GM19035 (cell line): ENCODE measurements around the gene CCNY.
A peak's percentile ranks its signal among the peaks of the same experiment; 100 is the strongest.

ENCODE experiments used
- ATAC-seq: cut with Tn5 transposase; IDR thresholded peaks from one replicate; pipeline ENCODE4 v1.9.1; 2021; ENCODE audit not compliant: unreplicated experiment

Gene CCNY

GRCh38 chr10:35448687-35449662 is 112.7 kb downstream of the CCNY start:
- no peak for ATAC-seq

GRCh38 chr10:35449944-35450343 is 113.6 kb downstream of the CCNY start:
- no peak for ATAC-seq

GRCh38 chr10:35451151-35452016 is 115.1 kb downstream of the CCNY start:
- peak; percentile 98 for ATAC-seq

- ATAC-seq = no peak
Measured at GRCh38 chr10:35452171-35452570, 115.9 kb downstream of the CCNY start.

- ATAC-seq = no peak
Measured at GRCh38 chr10:35452847-35453246, 116.5 kb downstream of the CCNY start.

- ATAC-seq = no peak
Measured at GRCh38 chr10:35453855-35454532, 117.7 kb downstream of the CCNY start.

- ATAC-seq = no peak
Measured at GRCh38 chr10:35456153-35456720, 119.9 kb downstream of the CCNY start.

GRCh38 chr10:35456784-35457183 is 120.5 kb downstream of the CCNY start:
- ATAC-seq = no peak

GRCh38 chr10:35458500-35459448 is 122.5 kb downstream of the CCNY start:
- no peak for ATAC-seq

- no peak for ATAC-seq
Measured at GRCh38 chr10:35459449-35459847, 123.1 kb downstream of the CCNY start.

GRCh38 chr10:35460852-35461460 is 124.6 kb downstream of the CCNY start:
- ATAC-seq = no peak

- no peak for ATAC-seq
Measured at GRCh38 chr10:35462491-35462934, 126.2 kb downstream of the CCNY start.

GRCh38 chr10:35463105-35463867 is 127.0 kb downstream of the CCNY start:
- no peak for ATAC-seq

- ATAC-seq = no peak
Measured at GRCh38 chr10:35463878-35464277, 127.6 kb downstream of the CCNY start.

- ATAC-seq = no peak
Measured at GRCh38 chr10:35464825-35465456, 128.6 kb downstream of the CCNY start.

- no peak for ATAC-seq
Measured at GRCh38 chr10:35465673-35466072, 129.4 kb downstream of the CCNY start.

- no peak for ATAC-seq
Measured at GRCh38 chr10:35466170-35466569, 129.9 kb downstream of the CCNY start.

GRCh38 chr10:35466661-35467060 is 130.4 kb downstream of the CCNY start:
- ATAC-seq = no peak
